Activated naive CD4-positive, alpha-beta T cell treated with anti-CD3 and anti-CD28 coated beads, Interleukin-2, amount 10 ng/mL, durations not matched to agents 7 days and 5 days (primary cell): Measurements from ENCODE around the gene CEP89.
"Not testable (repeated sequence)": the region's sequence is repeated elsewhere in the genome, so short reads cannot be mapped to it uniquely, and the experiment has no call there.

ENCODE experiments used
- CTCF ChIA-PET: fragments of 350-600 bp; sonication (Branson Sonifier 250); formaldehyde crosslinking; loops from one replicate; lab custom pipeline; 2021; ENCODE audit warnings: antibody characterized with exemption; lab: Charles Lee
- DNase-seq: peaks from one replicate; pipeline ENCODE4 v3.0.0-alpha.2; 2020
- H3K27ac Mint-ChIP-seq: one replicate; pipeline ENCODE4 v1.8.0; 2021; ENCODE audit warnings: mild to moderate bottlenecking, moderate library complexity, mixed read lengths
- H3K27me3 Mint-ChIP-seq: one replicate; pipeline ENCODE4 v1.8.0; 2021; ENCODE audit warnings: mild to moderate bottlenecking, mixed read lengths
- H3K36me3 Mint-ChIP-seq: one replicate; pipeline ENCODE4 v1.8.0; 2021; ENCODE audit warnings: mixed read lengths
- H3K4me1 Mint-ChIP-seq: one replicate; pipeline ENCODE4 v1.8.0; 2021; ENCODE audit warnings: mixed read lengths
- H3K4me3 Mint-ChIP-seq: one replicate; pipeline ENCODE4 v1.8.0; 2021; ENCODE audit warnings: mild to moderate bottlenecking, moderate library complexity, mixed read lengths
- H3K9me3 Mint-ChIP-seq: one replicate; pipeline ENCODE4 v1.8.0; 2021; ENCODE audit warnings: mixed read lengths

Gene CEP89

GRCh38 chr19:32865326-32865725 is 106.4 kb downstream of the CEP89 start:
- CTCF ChIA-PET: no interaction called here
- Mint-ChIP-seq H3K9me3 (no peaks in the 10 kb centered on the region), H3K27me3 (no peaks in the 10 kb centered on the region), H3K36me3 (no peaks in the 10 kb centered on the region), H3K4me3 (no peak overlapping the region), H3K27ac (no peak overlapping the region), H3K4me1 (no peaks in the 10 kb centered on the region)
- DNase-seq: no peak

GRCh38 chr19:32864318-32865007 is 107.3 kb downstream of the CEP89 start:
- Mint-ChIP-seq H3K9me3 (no peaks in the 10 kb centered on the region), H3K36me3 (no peaks in the 10 kb centered on the region), H3K27ac (no peak overlapping the region), H3K27me3 (no peaks in the 10 kb centered on the region), H3K4me1 (no peaks in the 10 kb centered on the region), H3K4me3 (no peak overlapping the region)
- DNase-seq: no peak
- CTCF ChIA-PET: no interaction called here

DNA sequence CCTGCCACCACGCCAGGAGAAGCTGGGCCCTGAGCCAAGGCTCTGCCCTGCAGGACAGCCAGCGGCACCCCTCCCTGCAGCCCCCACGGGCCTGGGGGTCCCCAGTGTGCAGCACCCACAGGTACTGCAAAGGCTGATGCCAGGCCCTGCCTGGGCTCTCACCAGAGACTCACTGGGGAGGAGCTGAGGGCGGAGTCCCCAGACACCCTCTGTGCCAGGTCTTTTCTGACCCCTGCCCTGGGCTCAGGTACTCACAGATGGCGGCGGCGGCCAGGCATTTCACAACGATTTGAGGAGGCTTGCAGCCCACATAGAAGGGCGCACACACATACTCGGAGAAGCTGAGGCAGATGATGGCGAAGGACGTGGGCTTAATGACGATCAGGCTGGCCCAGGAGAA is 107.9 kb downstream of the CEP89 start:
- H3K4me1 Mint-ChIP-seq: no peaks in the 10 kb centered on the region
- no peak overlapping the region for H3K4me3 Mint-ChIP-seq
- H3K27me3 Mint-ChIP-seq: no peaks in the 10 kb centered on the region
- CTCF ChIA-PET: no interaction called here
- no peak overlapping the region for H3K27ac Mint-ChIP-seq
- H3K36me3 Mint-ChIP-seq: no peaks in the 10 kb centered on the region
- H3K9me3 Mint-ChIP-seq: no peaks in the 10 kb centered on the region
- no peak for DNase-seq

DNA sequence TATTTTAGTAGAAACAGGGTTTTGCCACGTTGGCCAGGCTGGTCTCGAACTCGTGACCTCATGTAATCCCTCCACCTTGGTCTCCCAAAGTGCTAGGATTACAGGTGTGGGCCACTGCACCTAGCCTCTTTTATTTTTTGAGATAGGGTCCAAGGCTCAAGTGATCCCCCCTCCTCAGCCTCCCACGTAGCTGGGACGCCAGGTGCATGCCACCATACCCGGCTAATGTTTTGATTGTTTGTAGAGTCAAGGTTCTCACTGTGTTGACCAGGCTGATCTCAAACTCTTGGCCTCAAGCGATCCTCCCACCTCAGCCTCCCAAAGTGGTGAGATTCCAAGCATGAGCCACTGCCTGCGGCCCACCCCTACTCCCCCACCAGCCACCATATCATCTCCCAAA is 108.5 kb downstream of the CEP89 start:
- no peaks in the 10 kb centered on the region for H3K9me3 Mint-ChIP-seq
- H3K27ac Mint-ChIP-seq: no peak overlapping the region
- no peaks in the 10 kb centered on the region for H3K36me3 Mint-ChIP-seq
- no peak for DNase-seq
- no peaks in the 10 kb centered on the region for H3K4me1 Mint-ChIP-seq
- no peaks in the 10 kb centered on the region for H3K27me3 Mint-ChIP-seq
- H3K4me3 Mint-ChIP-seq: no peak overlapping the region
- CTCF ChIA-PET: no interaction called here

- CTCF ChIA-PET: no interaction called here
- H3K36me3 Mint-ChIP-seq: no peaks in the 10 kb centered on the region
- no peaks in the 10 kb centered on the region for H3K27me3 Mint-ChIP-seq
- H3K9me3 Mint-ChIP-seq: no peaks in the 10 kb centered on the region
- no peak for DNase-seq
- no peak overlapping the region for H3K4me3 Mint-ChIP-seq
- no peak overlapping the region for H3K27ac Mint-ChIP-seq
- no peaks in the 10 kb centered on the region for H3K4me1 Mint-ChIP-seq
These were observed 109.0 kb downstream of the CEP89 start for GRCh38 chr19:32862741-32863140.

GRCh38 chr19:32862173-32862572 is 109.6 kb downstream of the CEP89 start:
- no peaks in the 10 kb centered on the region for H3K36me3 Mint-ChIP-seq
- H3K27me3 Mint-ChIP-seq: no peaks in the 10 kb centered on the region
- no peaks in the 10 kb centered on the region for H3K4me1 Mint-ChIP-seq
- CTCF ChIA-PET: no interaction called here
- H3K9me3 Mint-ChIP-seq: no peaks in the 10 kb centered on the region
- H3K27ac Mint-ChIP-seq: no peak overlapping the region
- H3K4me3 Mint-ChIP-seq: no peak overlapping the region
- no peak for DNase-seq

- no peak overlapping the region for H3K4me3 Mint-ChIP-seq
- CTCF ChIA-PET: no interaction called here
- H3K9me3 Mint-ChIP-seq: no peaks in the 10 kb centered on the region
- no peaks in the 10 kb centered on the region for H3K27me3 Mint-ChIP-seq
- no peaks in the 10 kb centered on the region for H3K4me1 Mint-ChIP-seq
- H3K27ac Mint-ChIP-seq: no peak overlapping the region
- H3K36me3 Mint-ChIP-seq: no peaks in the 10 kb centered on the region
- no peak for DNase-seq
These were observed 110.2 kb downstream of the CEP89 start for GRCh38 chr19:32861596-32861995.

GRCh38 chr19:32859591-32859990 is 112.2 kb downstream of the CEP89 start:
- CTCF ChIA-PET: no interaction called here
- Mint-ChIP-seq H3K36me3 (no peaks in the 10 kb centered on the region), H3K27me3 (no peaks in the 10 kb centered on the region), H3K27ac (no peak overlapping the region), H3K4me1 (no peaks in the 10 kb centered on the region), H3K4me3 (no peak overlapping the region), H3K9me3 (no peaks in the 10 kb centered on the region)
- DNase-seq: no peak

DNA sequence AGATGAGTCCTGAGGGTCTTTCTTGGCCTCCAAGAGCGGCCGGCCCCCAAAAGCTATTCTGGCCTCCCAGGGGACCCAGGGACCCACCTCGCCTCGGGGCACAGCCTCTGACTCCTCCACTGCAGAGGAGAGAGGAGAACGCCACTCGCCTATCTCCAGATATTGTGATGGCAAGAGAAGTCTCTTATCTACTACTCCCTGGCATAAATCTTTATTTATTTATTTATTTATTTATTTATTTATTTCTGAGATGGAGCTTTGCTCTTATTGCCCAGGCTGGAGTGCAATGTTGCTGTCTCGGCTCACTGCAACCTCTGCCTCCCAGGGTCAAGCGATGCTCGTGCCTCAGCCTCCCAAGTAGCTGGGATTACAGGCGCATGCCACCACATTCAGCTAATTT is 113.2 kb downstream of the CEP89 start:
- Mint-ChIP-seq H3K4me3 (no peak overlapping the region), H3K9me3 (no peaks in the 10 kb centered on the region), H3K27me3 (no peaks in the 10 kb centered on the region), H3K36me3 (no peaks in the 10 kb centered on the region), H3K4me1 (no peaks in the 10 kb centered on the region), H3K27ac (no peak overlapping the region)
- no peak for DNase-seq
- CTCF ChIA-PET: no interaction called here

DNA sequence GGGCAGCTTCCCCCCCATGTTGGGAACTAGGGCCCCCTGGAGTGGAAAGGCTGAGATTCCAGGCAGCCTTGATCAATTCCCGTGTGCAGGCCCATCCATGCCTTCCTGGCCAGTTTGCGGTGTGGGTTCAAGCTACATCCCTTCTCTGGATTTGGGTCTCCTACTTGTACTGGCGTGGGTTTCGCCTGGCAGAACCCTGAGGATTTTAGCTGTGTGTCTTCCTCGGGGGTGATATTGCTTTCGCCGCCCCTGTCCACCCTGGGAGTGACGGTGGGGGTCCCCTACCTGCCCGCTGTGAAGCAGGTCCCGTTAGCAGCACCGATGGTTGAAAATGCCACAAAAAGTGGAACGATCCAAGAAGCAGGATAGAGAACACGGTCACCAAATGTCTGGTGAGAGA is 113.6 kb downstream of the CEP89 start:
- no peaks in the 10 kb centered on the region for H3K4me1 Mint-ChIP-seq
- no peaks in the 10 kb centered on the region for H3K27me3 Mint-ChIP-seq
- no peak overlapping the region for H3K27ac Mint-ChIP-seq
- H3K4me3 Mint-ChIP-seq: no peak overlapping the region
- no peak for DNase-seq
- CTCF ChIA-PET: no interaction called here
- H3K36me3 Mint-ChIP-seq: no peaks in the 10 kb centered on the region
- no peaks in the 10 kb centered on the region for H3K9me3 Mint-ChIP-seq

- Mint-ChIP-seq H3K36me3 (no peaks in the 10 kb centered on the region), H3K27me3 (no peaks in the 10 kb centered on the region), H3K9me3 (no peaks in the 10 kb centered on the region), H3K27ac (no peak overlapping the region), H3K4me1 (no peaks in the 10 kb centered on the region), H3K4me3 (no peak overlapping the region)
- CTCF ChIA-PET: no interaction called here
- no peak for DNase-seq
These were observed 114.2 kb downstream of the CEP89 start for GRCh38 chr19:32857584-32857983.

GRCh38 chr19:32856818-32857217 is 114.9 kb downstream of the CEP89 start:
- H3K4me1 Mint-ChIP-seq, H3K4me3 Mint-ChIP-seq, H3K36me3 Mint-ChIP-seq, H3K9me3 Mint-ChIP-seq, DNase-seq, H3K27ac Mint-ChIP-seq, CTCF ChIA-PET, H3K27me3 Mint-ChIP-seq: not testable (repeated sequence)

DNA sequence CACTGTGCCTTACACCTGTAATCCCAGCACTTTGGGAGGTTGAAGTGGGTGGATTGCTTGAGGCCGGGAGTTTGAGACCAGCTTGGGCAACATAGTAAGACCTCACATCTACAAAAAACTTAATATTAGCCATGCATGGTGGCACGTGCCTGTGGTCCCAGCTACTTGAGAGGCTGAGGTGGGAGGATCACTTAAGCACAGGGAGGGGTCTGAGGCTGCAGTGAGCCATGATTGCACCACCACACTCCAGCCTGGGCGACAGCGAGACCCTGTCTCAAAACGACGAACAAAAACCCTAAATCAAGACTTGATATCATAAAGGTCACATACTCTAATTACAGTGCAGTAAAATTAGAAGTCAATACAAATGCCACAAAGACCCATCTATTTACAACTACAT is 119.5 kb downstream of the CEP89 start:
- Mint-ChIP-seq H3K27ac (no peak overlapping the region), H3K27me3 (no peaks in the 10 kb centered on the region), H3K9me3 (no peaks in the 10 kb centered on the region), H3K4me1 (no peaks in the 10 kb centered on the region), H3K4me3 (no peak overlapping the region), H3K36me3 (no peaks in the 10 kb centered on the region)
- CTCF ChIA-PET: no interaction called here
- no peak for DNase-seq

DNA sequence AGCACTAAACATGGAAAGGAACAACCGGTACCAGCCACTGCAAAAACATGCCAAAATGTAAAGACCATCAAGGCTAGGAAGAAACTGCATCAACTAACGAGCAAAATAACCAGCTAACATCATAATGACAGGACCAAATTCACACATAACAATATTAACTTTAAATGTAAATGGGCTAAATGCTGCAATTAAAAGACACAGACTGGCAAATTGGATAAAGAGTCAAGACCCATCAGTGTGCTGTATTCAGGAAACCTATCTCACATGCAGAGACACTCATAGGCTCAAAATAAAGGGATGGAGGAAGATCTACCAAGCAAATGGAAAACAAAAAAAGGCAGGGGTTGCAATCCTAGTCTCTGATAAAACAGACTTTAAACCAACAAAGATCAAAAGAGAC is 123.7 kb downstream of the CEP89 start:
- H3K27ac Mint-ChIP-seq, H3K9me3 Mint-ChIP-seq, H3K4me1 Mint-ChIP-seq, H3K4me3 Mint-ChIP-seq, H3K27me3 Mint-ChIP-seq, DNase-seq, CTCF ChIA-PET, H3K36me3 Mint-ChIP-seq: not testable (repeated sequence)

DNA sequence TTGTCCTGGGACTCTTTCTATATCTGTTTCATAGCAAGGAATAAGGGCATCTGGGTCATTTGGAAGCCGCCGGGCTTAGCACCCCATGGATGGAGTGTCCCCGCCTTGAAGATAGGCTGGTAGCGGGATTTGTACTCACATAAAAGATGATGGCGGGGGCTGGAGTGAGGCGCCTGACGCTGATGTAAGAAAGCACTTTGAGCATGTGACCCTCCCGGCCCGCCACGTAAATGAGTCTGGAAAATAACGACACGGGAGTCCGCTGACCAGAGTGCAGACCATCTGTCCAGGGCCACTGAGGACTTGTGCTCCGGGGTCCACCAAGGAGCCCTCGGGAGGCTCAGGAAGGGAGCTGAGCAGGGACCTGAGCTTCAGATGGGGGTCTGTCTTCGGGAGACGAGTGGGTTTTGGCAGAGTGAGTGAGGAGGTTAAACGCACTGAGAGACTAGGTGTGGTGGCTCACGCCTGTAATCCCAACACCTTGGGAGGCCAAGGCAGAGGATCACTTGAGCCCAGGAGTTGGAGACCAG is 128.0 kb downstream of the CEP89 start:
- Mint-ChIP-seq H3K4me3 (no peak overlapping the region), H3K4me1 (peaks cover 2% of the 10 kb centered on the region), H3K9me3 (peaks cover 14% of the 10 kb centered on the region), H3K27me3 (peaks cover 8% of the 10 kb centered on the region), H3K36me3 (no peaks in the 10 kb centered on the region), H3K27ac (no peak overlapping the region)
- CTCF ChIA-PET: no interaction called here
- no peak for DNase-seq
